ENCODE results near the gene IGFBPL1. TPM values are rescaled to one million over a fixed set of nuclear protein-coding genes. Genes with fewer than 3 reads are reported as not detected.

Gene IGFBPL1
- total RNA-seq, 1 experiment from 2014 or later: 13.7 TPM

DNA sequence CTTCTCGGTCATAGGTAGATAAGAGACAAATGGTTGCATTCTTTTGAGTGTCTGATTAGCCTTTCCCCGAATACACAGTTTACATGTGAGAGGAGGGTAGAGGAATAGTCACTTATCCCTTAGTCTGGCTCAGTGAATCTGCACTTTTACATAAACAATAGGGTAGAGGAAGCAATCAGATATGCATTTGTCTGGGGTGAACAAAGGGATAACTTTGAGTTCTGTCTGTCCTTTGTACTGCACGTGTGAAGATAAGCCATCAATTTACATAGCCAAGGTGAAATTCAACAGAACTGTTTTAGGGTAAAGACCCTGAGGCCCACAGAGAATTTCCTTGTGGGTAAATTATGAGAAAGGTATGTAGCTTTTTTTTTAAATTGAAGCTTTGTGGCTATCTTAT, 10.1 kb upstream of the IGFBPL1 start:
- ATAC-seq (no peak), DNase-seq (ENCODE audit: low read depth, low spot score) (no peak)
- ChIA-PET CTCF (no interaction called here), POLR2A (no interaction called here)
- intact Hi-C loops (cut with micrococcal nuclease; ENCODE audit: unreplicated experiment): no loop called here
- H3K4me1 ChIP-seq (ENCODE audit: control insufficient read depth, insufficient read depth, low read length): no peaks in the 10 kb centered on the region
- TF ChIP-seq TCF7L2 (IDR thresholded peaks at IDR 0.05; ENCODE audit: low read depth, low read length): no peak
- no peak for TF ChIP-seq CTCF (IDR thresholded peaks at IDR 0.05)
- TF ChIP-seq, protein P1, sequence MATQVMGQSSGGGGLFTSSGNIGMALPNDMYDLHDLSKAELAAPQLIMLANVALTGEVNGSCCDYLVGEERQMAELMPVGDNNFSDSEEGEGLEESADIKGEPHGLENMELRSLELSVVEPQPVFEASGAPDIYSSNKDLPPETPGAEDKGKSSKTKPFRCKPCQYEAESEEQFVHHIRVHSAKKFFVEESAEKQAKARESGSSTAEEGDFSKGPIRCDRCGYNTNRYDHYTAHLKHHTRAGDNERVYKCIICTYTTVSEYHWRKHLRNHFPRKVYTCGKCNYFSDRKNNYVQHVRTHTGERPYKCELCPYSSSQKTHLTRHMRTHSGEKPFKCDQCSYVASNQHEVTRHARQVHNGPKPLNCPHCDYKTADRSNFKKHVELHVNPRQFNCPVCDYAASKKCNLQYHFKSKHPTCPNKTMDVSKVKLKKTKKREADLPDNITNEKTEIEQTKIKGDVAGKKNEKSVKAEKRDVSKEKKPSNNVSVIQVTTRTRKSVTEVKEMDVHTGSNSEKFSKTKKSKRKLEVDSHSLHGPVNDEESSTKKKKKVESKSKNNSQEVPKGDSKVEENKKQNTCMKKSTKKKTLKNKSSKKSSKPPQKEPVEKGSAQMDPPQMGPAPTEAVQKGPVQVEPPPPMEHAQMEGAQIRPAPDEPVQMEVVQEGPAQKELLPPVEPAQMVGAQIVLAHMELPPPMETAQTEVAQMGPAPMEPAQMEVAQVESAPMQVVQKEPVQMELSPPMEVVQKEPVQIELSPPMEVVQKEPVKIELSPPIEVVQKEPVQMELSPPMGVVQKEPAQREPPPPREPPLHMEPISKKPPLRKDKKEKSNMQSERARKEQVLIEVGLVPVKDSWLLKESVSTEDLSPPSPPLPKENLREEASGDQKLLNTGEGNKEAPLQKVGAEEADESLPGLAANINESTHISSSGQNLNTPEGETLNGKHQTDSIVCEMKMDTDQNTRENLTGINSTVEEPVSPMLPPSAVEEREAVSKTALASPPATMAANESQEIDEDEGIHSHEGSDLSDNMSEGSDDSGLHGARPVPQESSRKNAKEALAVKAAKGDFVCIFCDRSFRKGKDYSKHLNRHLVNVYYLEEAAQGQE (IDR thresholded peaks at IDR 0.05; ENCODE audit: insufficient read depth in 1 of 2, low read depth in 2 of 2, low read length in 1 of 2): no peak
- no peak for TF ChIP-seq SIN3A (IDR thresholded peaks at IDR 0.05; ENCODE audit: borderline replicate concordance, insufficient read depth, low read depth, low read length)
- TF ChIP-seq POLR2AphosphoS5 (IDR thresholded peaks at IDR 0.05; ENCODE audit: low read depth, low read length): no peak
- no peak overlapping the region for H3K27ac ChIP-seq (ENCODE audit: low read length)
- in situ Hi-C loops (cut with HindIII; ENCODE audit: low pct_unique_long_range_greater_than_20kb, low sequenced_read_pairs): no loop called here
- H3K9me3 ChIP-seq (ENCODE audit: control insufficient read depth, insufficient read depth, low read depth, low read length): no peaks in the 10 kb centered on the region
- no TSS peak for BruUV-seq (replicated peaks)
- H3K36me3 ChIP-seq (ENCODE audit: control insufficient read depth, insufficient read depth, low read length): no peaks in the 10 kb centered on the region
- H3K27me3 ChIP-seq (ENCODE audit: control insufficient read depth, insufficient read depth, low read length): no peaks in the 10 kb centered on the region
- no peak overlapping the region for H3K4me3 ChIP-seq (ENCODE audit: low read depth in 2 of 2, low read length in 2 of 2)

GRCh38 chr9:38432922-38433510, 8.8 kb upstream of the IGFBPL1 start:
- ChIA-PET CTCF (no interaction called here), POLR2A (no interaction called here)
- peak; percentile 77; the same call in 1 of the 2 replicates for ATAC-seq
- Histone ChIP-seq H3K27me3 (ENCODE audit: control insufficient read depth, insufficient read depth, low read length) (no peaks in the 10 kb centered on the region), H3K9me3 (ENCODE audit: control insufficient read depth, insufficient read depth, low read depth, low read length) (no peaks in the 10 kb centered on the region), H3K27ac (ENCODE audit: low read length) (no peak overlapping the region), H3K36me3 (ENCODE audit: control insufficient read depth, insufficient read depth, low read length) (no peaks in the 10 kb centered on the region), H3K4me1 (ENCODE audit: control insufficient read depth, insufficient read depth, low read length) (no peaks in the 10 kb centered on the region), H3K4me3 (ENCODE audit: low read depth in 2 of 2, low read length in 2 of 2) (no peak overlapping the region)
- peak; percentile 73 for TF ChIP-seq CTCF (IDR thresholded peaks at IDR 0.05)
- TF ChIP-seq, protein P1 (IDR thresholded peaks at IDR 0.05; ENCODE audit: insufficient read depth in 1 of 2, low read depth in 2 of 2, low read length in 1 of 2): no peak
- no peak for TF ChIP-seq TCF7L2 (IDR thresholded peaks at IDR 0.05; ENCODE audit: low read depth, low read length)
- TF ChIP-seq POLR2AphosphoS5 (IDR thresholded peaks at IDR 0.05; ENCODE audit: low read depth, low read length): no peak
- TF ChIP-seq SIN3A (IDR thresholded peaks at IDR 0.05; ENCODE audit: borderline replicate concordance, insufficient read depth, low read depth, low read length): no peak
- no TSS peak for BruUV-seq (replicated peaks)
- intact Hi-C loops (cut with micrococcal nuclease; ENCODE audit: unreplicated experiment): no loop called here
- no peak for DNase-seq (ENCODE audit: low read depth, low spot score)
- in situ Hi-C loops (cut with HindIII; ENCODE audit: low pct_unique_long_range_greater_than_20kb, low sequenced_read_pairs): no loop called here

All from Panc1 (cell line).